HCT116 (cell line): ENCODE measurements around the gene TNS3. TPM values are rescaled to one million over a fixed set of nuclear protein-coding genes. Genes with fewer than 3 reads are reported as not detected.

Experiments used
- ATAC-seq: fragments of 200-7000 bp; cut with Tn5 transposase; 2 replicates; pipeline ENCODE4 v1.9.1; 2020; ENCODE audit warnings: mild to moderate bottlenecking, moderate library complexity
- BruUV-seq: library from RNA; stranded (reverse); fragments of 400-500 nt; replicated peaks from 2 replicates; lab custom pipeline; 2021; lab: Mats Ljungman, UMichigan
- CTCF ChIA-PET: fragments of 300-600 bp; sonication (Branson Sonifier 250); formaldehyde crosslinking; loops from one replicate; lab custom pipeline; 2021; ENCODE audit warnings: antibody characterized with exemption; lab: Charles Lee
- POLR2A ChIA-PET: fragments of 300-600, 350-600 bp; sonication (Branson Sonifier 250); formaldehyde crosslinking; loops from one replicate; lab custom pipeline; 2021; ENCODE audit warnings: antibody characterized with exemption; lab: Charles Lee
- RAD21 ChIA-PET, 2 experiments: fragments of 300-600 bp; sonication (Branson Sonifier 250); formaldehyde crosslinking; loops; one replicate each; lab custom pipeline; 2023; ENCODE audit warnings: low total read pairs in 2 of 2; ENCODE audit not compliant: uncharacterized antibody in 2 of 2, unreplicated experiment in 2 of 2, low non-redundant PET in 1 of 2; lab: Charles Lee
- DNase-seq: peaks from one replicate; pipeline ENCODE4 v3.0.0-alpha.2; 2010; ENCODE audit warnings: low read depth, low spot score
- H2AFZ ChIP-seq: fragments of 200-600 bp; shearing (Covaris generic), sonication (generic); 2 replicates; pipeline ENCODE4 v1.6.1; 2017; ENCODE audit warnings: low read depth, mixed run types, mixed read lengths, antibody characterized with exemption, low read length; ENCODE audit not compliant: poor library complexity, severe bottlenecking
- H3K27ac ChIP-seq: 2 replicates; pipeline ENCODE4 v1.5.1; 2012; ENCODE audit warnings: low read depth, low read length
- H3K27me3 ChIP-seq: fragments of 200-600 bp; sonication (generic); 2 replicates; pipeline ENCODE4 v1.6.1; 2016; ENCODE audit warnings: mixed run types, low read length, mixed read lengths; ENCODE audit not compliant: insufficient read depth
- H3K36me3 ChIP-seq, 2 experiments: fragments of 200-500 bp in 1 of 2; fragments of 200-600 bp in 1 of 2; sonication (Bioruptor generic) in 1 of 2; sonication (generic) in 1 of 2; 2 replicates each; pipeline versions ENCODE4 v1.5.1 to v1.6.1; 2014 to 2016; ENCODE audit warnings: low read length in 2 of 2, inconsistent platforms in 1 of 2, mixed read lengths in 1 of 2, mixed run types in 1 of 2; ENCODE audit not compliant: insufficient read depth in 2 of 2, control insufficient read depth in 1 of 2
- H3K4me1 ChIP-seq, 2 experiments: fragments of 200-600 bp in 1 of 2; sonication (generic) in 1 of 2; 2 replicates each; pipeline versions ENCODE4 v1.5.1 to v1.6.1; 2012 to 2017; ENCODE audit warnings: low read length in 2 of 2, inconsistent platforms in 1 of 2, mild to moderate bottlenecking in 1 of 2, mixed read lengths in 1 of 2, mixed run types in 1 of 2, moderate library complexity in 1 of 2; ENCODE audit not compliant: insufficient read depth in 2 of 2, control insufficient read depth in 1 of 2
- H3K4me2 ChIP-seq: fragments of 200-600 bp; sonication (generic); 2 replicates; pipeline ENCODE4 v1.6.1; 2017; ENCODE audit warnings: mixed run types, low read length, mixed read lengths
- H3K4me3 ChIP-seq, 2 experiments: fragments of 200-600 bp in 1 of 2; sonication (generic) in 1 of 2; replicated peaks in 1 of 2; 2 replicates each; pipeline ENCODE4 v1.5.1; 2011 to 2016; ENCODE audit warnings: low read length in 2 of 2, control low read depth in 1 of 2, low read depth in 1 of 2, mild to moderate bottlenecking in 1 of 2, mixed read lengths in 1 of 2, mixed run types in 1 of 2
- H3K79me2 ChIP-seq: fragments of 200-600 bp; sonication (generic); 2 replicates; pipeline ENCODE4 v1.6.1; 2017; ENCODE audit warnings: mild to moderate bottlenecking, mixed run types, low read length, moderate library complexity, mixed read lengths; ENCODE audit not compliant: insufficient read depth
- H3K9ac ChIP-seq: fragments of 200-600 bp; sonication (generic); 2 replicates; pipeline ENCODE4 v1.6.1; 2016; ENCODE audit warnings: low read length, mixed read lengths
- H3K9me2 ChIP-seq: fragments of 200-600 bp; sonication (generic), shearing (Covaris generic); 2 replicates; pipeline ENCODE4 v1.6.1; 2017; ENCODE audit warnings: mixed run types, mild to moderate bottlenecking, moderate library complexity; ENCODE audit not compliant: insufficient read depth
- H3K9me3 ChIP-seq, 2 experiments: fragments of 200-500 bp in 1 of 2; fragments of 200-600 bp in 1 of 2; sonication (Bioruptor generic) in 1 of 2; sonication (generic) in 1 of 2; 2 replicates each; pipeline ENCODE4 v1.6.1; 2014 to 2017; ENCODE audit warnings: low read length in 2 of 2, mixed read lengths in 2 of 2, inconsistent platforms in 1 of 2, low read depth in 1 of 2, mild to moderate bottlenecking in 1 of 2, mixed run types in 1 of 2, moderate library complexity in 1 of 2; ENCODE audit not compliant: control insufficient read depth in 1 of 2, insufficient read depth in 1 of 2
- H4K20me1 ChIP-seq: fragments of 200-600 bp; sonication (generic), shearing (Covaris generic); 2 replicates; pipeline ENCODE4 v1.6.1; 2017; ENCODE audit warnings: mixed run types, mild to moderate bottlenecking, moderate library complexity; ENCODE audit not compliant: insufficient read depth
- CBX3 ChIP-seq: IDR thresholded peaks from 2 replicates; pipeline ENCODE4 v1.6.1; 2012; ENCODE audit warnings: low read depth
- CEBPB ChIP-seq: IDR thresholded peaks from 2 replicates; pipeline ENCODE4 v1.6.1; 2012; ENCODE audit warnings: low read depth
- EZH2 ChIP-seq: fragments of 200-600 bp; sonication (generic); IDR thresholded peaks from 2 replicates; pipeline ENCODE4 v1.6.1; 2017; ENCODE audit warnings: antibody characterized with exemption, mixed run types
- POLR2A ChIP-seq: IDR thresholded peaks from 2 replicates; pipeline ENCODE4 v1.7.0; 2011; ENCODE audit warnings: borderline replicate concordance; ENCODE audit not compliant: insufficient read depth, insufficient read length; ENCODE audit errors: extremely low read depth
- POLR2AphosphoS5 ChIP-seq: IDR thresholded peaks from 2 replicates; pipeline ENCODE4 v1.6.1; 2011; ENCODE audit warnings: mild to moderate bottlenecking, low read depth, low read length, moderate library complexity
- SP1 ChIP-seq: IDR thresholded peaks from 2 replicates; pipeline ENCODE4 v1.6.1; 2012; ENCODE audit warnings: low read depth
- SRF ChIP-seq: IDR thresholded peaks from 2 replicates; pipeline ENCODE4 v1.6.1; 2012; ENCODE audit warnings: low read depth
- YY1 ChIP-seq: IDR thresholded peaks from 2 replicates; pipeline ENCODE4 v1.6.1; 2011; ENCODE audit warnings: low read length, low read depth, moderate library complexity, mild to moderate bottlenecking; ENCODE audit not compliant: insufficient replicate concordance; ENCODE audit errors: extremely low read depth
- ZNF274 ChIP-seq: fragments of 200-500 bp; sonication (Bioruptor generic); IDR thresholded peaks from 2 replicates; pipeline ENCODE4 v1.6.1; 2014; ENCODE audit warnings: mild to moderate bottlenecking, low read depth, low read length, inconsistent platforms
- intact Hi-C: fragments of 100-400 bp; cut with micrococcal nuclease; formaldehyde crosslinking; loops from 2 replicates; pipeline ENCODE4 v1.10.0; 2022
- total RNA-seq: library from RNA; stranded (reverse); gene quantifications from one replicate; pipeline ENCODE4 v1.2.1, GENCODE V29; 2021; ENCODE audit not compliant: unreplicated experiment
- TF ChIP-seq, protein P1 (sequence below): IDR thresholded peaks from 2 replicates; pipeline ENCODE4 v1.6.1; 2012; ENCODE audit warnings: low read depth
- TF ChIP-seq, protein P2 (sequence below), 3 experiments: fragments of 200-600 bp in 1 of 3; sonication (generic) in 1 of 3; IDR thresholded peaks in 2 of 3; conservative IDR thresholded peaks in 1 of 3; 2 replicates each; pipeline ENCODE4 v1.5.1; 2012 to 2017; ENCODE audit warnings: low read depth in 2 of 3, low read length in 2 of 3, antibody characterized with exemption in 1 of 3, borderline replicate concordance in 1 of 3, control low read depth in 1 of 3, mild to moderate bottlenecking in 1 of 3, mixed read lengths in 1 of 3, mixed run types in 1 of 3, moderate library complexity in 1 of 3; ENCODE audit not compliant: insufficient read depth in 1 of 3

TNS3 gene
- total RNA-seq, 1 experiment from 2014 or later: 9.1 TPM

DNA sequence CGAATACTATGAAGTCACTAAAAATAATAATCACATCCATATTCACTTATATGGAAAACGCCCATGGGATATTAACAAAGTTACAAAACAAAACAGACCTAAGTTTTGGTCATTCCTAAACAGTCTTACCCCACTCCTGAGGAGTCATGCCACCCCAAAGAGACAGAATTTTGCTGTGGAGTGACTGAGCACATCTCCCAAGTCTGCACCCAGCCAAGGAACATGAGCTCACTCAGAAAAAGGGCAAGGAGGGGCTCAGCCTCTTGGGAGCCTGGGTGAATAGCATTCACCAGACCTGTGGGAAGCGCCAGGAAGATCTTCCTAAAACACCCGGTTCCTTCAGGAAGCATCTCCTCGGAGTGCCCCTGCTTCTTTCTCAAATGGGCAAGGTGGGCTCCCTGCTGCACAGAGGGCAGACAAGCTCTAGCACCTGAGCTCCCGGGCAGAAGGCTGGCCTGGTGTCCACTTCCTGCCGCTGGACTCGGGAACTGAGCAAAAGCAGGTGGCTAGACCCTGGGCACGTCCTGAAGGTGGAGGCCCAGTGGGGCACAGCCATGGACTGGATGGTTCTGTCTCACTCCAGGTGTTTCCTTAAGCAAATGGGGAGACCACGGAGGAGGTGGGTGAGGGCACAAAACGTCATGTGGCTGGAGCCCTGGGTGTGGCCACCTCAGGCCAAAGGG lies 31.0 kb downstream of the TNS3 start:
- no peaks in the 10 kb centered on the region for H3K36me3 ChIP-seq
- H3K9me3 ChIP-seq: no peaks in the 10 kb centered on the region
- H3K9me2 ChIP-seq: no peaks in the 10 kb centered on the region
- intact Hi-C loops: no loop called here
- TF ChIP-seq CBX3 (no peak), POLR2A (no peak), EZH2 (no peak), SRF (no peak), ZNF274 (no peak), POLR2AphosphoS5 (no peak), SP1 (no peak), YY1 (no peak), CEBPB (no peak)
- TF ChIP-seq, protein P1, sequence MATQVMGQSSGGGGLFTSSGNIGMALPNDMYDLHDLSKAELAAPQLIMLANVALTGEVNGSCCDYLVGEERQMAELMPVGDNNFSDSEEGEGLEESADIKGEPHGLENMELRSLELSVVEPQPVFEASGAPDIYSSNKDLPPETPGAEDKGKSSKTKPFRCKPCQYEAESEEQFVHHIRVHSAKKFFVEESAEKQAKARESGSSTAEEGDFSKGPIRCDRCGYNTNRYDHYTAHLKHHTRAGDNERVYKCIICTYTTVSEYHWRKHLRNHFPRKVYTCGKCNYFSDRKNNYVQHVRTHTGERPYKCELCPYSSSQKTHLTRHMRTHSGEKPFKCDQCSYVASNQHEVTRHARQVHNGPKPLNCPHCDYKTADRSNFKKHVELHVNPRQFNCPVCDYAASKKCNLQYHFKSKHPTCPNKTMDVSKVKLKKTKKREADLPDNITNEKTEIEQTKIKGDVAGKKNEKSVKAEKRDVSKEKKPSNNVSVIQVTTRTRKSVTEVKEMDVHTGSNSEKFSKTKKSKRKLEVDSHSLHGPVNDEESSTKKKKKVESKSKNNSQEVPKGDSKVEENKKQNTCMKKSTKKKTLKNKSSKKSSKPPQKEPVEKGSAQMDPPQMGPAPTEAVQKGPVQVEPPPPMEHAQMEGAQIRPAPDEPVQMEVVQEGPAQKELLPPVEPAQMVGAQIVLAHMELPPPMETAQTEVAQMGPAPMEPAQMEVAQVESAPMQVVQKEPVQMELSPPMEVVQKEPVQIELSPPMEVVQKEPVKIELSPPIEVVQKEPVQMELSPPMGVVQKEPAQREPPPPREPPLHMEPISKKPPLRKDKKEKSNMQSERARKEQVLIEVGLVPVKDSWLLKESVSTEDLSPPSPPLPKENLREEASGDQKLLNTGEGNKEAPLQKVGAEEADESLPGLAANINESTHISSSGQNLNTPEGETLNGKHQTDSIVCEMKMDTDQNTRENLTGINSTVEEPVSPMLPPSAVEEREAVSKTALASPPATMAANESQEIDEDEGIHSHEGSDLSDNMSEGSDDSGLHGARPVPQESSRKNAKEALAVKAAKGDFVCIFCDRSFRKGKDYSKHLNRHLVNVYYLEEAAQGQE: no peak
- TF ChIP-seq, protein P2, sequence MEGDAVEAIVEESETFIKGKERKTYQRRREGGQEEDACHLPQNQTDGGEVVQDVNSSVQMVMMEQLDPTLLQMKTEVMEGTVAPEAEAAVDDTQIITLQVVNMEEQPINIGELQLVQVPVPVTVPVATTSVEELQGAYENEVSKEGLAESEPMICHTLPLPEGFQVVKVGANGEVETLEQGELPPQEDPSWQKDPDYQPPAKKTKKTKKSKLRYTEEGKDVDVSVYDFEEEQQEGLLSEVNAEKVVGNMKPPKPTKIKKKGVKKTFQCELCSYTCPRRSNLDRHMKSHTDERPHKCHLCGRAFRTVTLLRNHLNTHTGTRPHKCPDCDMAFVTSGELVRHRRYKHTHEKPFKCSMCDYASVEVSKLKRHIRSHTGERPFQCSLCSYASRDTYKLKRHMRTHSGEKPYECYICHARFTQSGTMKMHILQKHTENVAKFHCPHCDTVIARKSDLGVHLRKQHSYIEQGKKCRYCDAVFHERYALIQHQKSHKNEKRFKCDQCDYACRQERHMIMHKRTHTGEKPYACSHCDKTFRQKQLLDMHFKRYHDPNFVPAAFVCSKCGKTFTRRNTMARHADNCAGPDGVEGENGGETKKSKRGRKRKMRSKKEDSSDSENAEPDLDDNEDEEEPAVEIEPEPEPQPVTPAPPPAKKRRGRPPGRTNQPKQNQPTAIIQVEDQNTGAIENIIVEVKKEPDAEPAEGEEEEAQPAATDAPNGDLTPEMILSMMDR (IDR thresholded peaks at IDR 0.05 in 2 of 3, conservative IDR thresholded peaks at IDR 0.05 in 1 of 3; ENCODE audit: borderline replicate concordance in 1 of 3, insufficient read depth in 1 of 3, low read depth in 2 of 3, low read length in 2 of 3): no peak
- ChIA-PET RAD21 (interaction anchor here in 1 of 2 experiments (0.6 kb wide), 1 partner anchor 54 kb away, joined by 3 read pairs; no protein-coding TSS in a partner anchor), POLR2A (no interaction called here), CTCF (no interaction called here)
- no peak overlapping the region for H3K27ac ChIP-seq
- no peaks in the 10 kb centered on the region for H3K27me3 ChIP-seq
- no TSS peak for BruUV-seq
- H3K4me2 ChIP-seq: no peak overlapping the region
- no peaks in the 10 kb centered on the region for H4K20me1 ChIP-seq
- no peak overlapping the region for H3K9ac ChIP-seq
- DNase-seq (no peak), ATAC-seq (no peak)
- peaks cover 10 to 26% of the 10 kb centered on the region in 2 experiments for H3K4me1 ChIP-seq
- no peaks in the 10 kb centered on the region for H3K79me2 ChIP-seq
- H2AFZ ChIP-seq: no peak overlapping the region
- H3K4me3 ChIP-seq: no peak overlapping the region
